DMS53 (cell line): Measurements from ENCODE around the gene VEGFA.

Experiments
- DNase-seq: peaks from one replicate; lab custom pipeline; 2025; lab: John Stamatoyannopoulos, UW

VEGFA gene

GRCh38 chr6:43821101-43821886 is 51.3 kb downstream of the VEGFA start:
- no peak for DNase-seq

GRCh38 chr6:43823390-43823789 is 53.4 kb downstream of the VEGFA start:
- DNase-seq = no peak

GRCh38 chr6:43823879-43824702 is 54.1 kb downstream of the VEGFA start:
- peak; percentile 50 for DNase-seq

- DNase-seq = no peak
These were observed 54.7 kb downstream of the VEGFA start for GRCh38 chr6:43824703-43825064.

- no peak for DNase-seq
These were observed 55.4 kb downstream of the VEGFA start for GRCh38 chr6:43825187-43826115.

- DNase-seq = no peak
These were observed 56.7 kb downstream of the VEGFA start for GRCh38 chr6:43826730-43827129.

- DNase-seq = peak; percentile 86
These were observed 57.9 kb downstream of the VEGFA start for GRCh38 chr6:43827898-43828297.

GRCh38 chr6:43828711-43829110 is 58.7 kb downstream of the VEGFA start:
- DNase-seq = peak; percentile 66

- no peak for DNase-seq
These were observed 59.5 kb downstream of the VEGFA start for GRCh38 chr6:43829470-43829869.

GRCh38 chr6:43830775-43831174 is 60.8 kb downstream of the VEGFA start:
- no peak for DNase-seq

GRCh38 chr6:43831191-43831590 is 61.2 kb downstream of the VEGFA start:
- no peak for DNase-seq

GRCh38 chr6:43833223-43833995 is 63.4 kb downstream of the VEGFA start:
- DNase-seq = peak; percentile 74

GRCh38 chr6:43833996-43834390 is 64.0 kb downstream of the VEGFA start:
- no peak for DNase-seq

- DNase-seq = no peak
These were observed 64.6 kb downstream of the VEGFA start for GRCh38 chr6:43834528-43835155.

GRCh38 chr6:43835872-43836419 is 65.9 kb downstream of the VEGFA start:
- DNase-seq = no peak
